Stimulated activated CD8-positive, alpha-beta memory T cell treated with anti-CD3 and anti-CD28 coated beads, Interleukin-15, amount 100 ng/mL, for 4 hours (primary cell): ENCODE measurements around the gene HUS1B.
"Not testable (repeated sequence)": the region's sequence is repeated elsewhere in the genome, so short reads cannot be mapped to it uniquely, and the experiment has no call there.

Source experiments
- DNase-seq, 2 donors: peaks; one replicate each; pipeline ENCODE4 v3.0.0-alpha.2; 2020; ENCODE audit warnings: low read depth in 2 of 2

The HUS1B gene

DNA sequence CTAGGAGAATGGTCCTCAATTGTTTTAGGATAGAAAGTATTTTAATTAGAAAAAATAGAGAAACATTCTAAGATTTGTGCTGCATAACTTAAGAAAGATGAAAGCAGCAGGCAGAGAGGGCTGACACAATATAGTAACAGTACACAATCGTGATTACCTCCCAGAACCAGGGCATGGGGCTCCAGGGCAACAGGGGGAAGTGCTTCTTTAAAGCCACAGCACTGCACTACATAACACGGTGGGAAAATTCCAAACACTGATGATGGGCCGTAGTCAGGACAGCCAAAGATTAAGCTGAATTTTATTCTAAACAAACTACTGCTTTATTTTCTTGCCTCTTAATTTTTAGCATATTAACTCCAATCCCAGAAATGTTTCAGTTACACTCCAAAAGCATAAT, 21.6 kb upstream of the HUS1B start:
- no peak for DNase-seq

DNA sequence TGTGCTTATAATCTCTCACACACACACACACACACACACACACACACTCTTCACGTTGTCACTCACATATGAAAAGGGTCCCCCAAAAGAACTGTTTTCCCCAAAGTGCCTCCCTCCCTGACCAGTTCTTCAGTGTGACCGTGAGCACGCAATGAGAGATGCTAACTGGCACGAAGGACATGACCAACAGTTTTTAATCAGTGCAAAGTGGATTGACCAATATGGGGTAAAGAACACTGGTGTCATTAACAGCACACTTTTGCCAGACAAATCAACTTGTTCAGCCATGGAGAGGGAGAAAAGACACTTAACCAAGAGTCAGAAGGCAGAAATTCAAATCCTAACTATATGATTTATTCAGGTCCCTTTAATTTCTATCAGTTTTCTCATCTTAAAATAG, 21.0 kb upstream of the HUS1B start:
- DNase-seq: no peak

DNA sequence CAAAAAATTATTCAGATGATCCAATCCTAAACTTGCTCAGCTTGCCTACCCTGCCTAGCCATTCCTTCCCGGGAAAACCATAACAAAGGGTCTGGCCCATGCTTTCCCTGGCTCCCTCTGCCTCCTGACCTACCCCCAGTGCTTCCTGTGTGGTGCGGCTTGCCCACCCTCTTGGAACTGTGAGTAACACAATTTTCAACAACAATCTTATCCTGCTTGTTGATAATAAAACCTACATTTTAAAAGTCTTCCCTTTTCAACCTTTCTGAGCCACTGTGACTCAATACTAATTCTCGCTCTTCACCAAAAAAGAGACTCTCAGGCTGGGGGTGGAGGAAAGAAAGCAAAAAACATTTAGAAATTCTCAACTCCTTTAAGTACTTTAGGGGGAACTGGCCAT, 18.1 kb upstream of the HUS1B start:
- no peak for DNase-seq

DNA sequence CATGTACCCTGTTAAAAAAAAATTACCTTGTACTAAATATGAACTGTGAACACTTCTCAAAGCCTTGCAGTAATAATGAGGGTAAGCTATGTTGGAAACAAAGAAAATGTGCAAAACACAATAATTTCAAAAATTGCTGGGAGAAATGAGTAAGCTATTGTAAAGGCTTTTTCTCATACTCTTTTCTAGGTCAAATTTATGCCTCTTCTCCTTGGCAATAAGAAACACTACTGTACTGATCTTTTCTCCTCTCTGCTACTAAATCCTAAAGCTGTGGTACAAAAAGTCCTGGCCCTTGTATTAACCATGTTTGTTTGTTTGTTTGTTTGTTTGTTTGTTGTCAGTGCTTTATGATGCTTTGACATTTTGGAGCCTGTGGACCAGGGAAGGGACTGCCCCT, 17.5 kb upstream of the HUS1B start:
- no peak for DNase-seq

DNA sequence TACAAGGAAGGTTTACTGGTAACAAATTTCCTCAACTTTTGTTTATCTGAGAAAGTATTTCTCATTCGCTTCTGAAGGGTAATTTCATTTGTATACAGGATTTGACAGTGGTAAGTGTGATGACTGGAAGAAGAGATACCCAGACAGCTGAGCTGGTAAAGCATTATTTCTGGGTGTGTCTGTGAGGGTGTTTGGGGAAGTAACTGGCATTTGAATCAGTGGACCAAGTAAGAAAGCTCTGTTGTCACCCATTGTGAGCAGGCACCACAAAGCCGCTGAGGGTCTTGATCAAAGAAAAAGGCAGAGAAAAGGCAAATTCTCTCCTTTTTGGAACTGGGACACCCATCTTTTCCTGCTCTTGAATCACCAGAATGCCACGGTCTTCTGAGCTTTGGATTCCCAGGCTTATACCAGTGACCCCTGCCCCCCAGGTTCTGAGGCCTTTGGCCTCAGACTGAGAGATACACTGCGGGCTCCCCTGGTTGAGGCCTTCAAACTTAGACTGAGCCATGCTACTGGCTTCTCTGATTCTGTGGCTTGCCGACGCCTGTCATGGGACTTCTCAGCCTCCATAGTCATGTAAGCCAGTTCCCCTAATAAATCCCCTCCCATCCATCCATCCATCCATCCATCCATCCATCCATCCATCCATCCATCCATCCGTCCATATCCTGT, 10.5 kb upstream of the HUS1B start:
- no peak for DNase-seq

DNA sequence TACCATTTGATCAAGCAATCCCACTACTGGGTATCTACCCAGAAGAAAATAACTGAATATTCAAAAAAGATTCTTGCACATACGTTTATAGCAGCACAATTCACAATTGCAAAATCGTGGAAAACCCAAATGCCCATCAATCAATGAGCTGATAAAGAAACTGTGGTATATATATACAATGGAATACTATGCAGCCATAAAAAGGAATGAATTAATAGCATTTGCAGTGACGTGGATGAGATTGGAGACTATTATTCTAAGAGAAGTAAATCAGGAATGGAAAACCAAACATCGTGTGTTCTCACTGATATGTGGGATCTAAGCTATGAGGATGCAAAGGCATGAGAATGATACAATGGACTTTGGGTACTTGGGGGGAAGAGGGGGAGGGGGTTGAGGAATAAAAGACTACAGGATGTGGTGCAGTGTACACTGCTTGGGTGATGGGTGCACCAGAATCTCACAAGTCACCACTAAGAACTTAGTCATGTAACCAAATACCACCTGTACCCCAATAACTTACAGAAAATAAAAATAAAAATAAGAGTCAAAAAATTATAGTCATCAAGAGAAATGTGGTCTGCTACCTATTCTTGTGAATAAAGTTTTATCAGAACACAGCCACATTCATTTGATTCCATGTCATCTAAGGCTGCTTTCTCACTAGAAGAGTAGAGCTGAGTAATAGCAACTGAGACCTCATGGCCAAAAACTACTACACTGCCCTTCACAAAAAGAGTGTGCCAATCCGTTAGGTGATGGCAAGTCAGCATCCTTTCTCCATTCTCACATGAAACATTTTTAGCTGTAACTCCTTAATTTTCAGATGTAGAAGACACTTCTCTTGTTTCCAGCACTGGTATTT, 8.7 kb upstream of the HUS1B start:
- DNase-seq: no peak

DNA sequence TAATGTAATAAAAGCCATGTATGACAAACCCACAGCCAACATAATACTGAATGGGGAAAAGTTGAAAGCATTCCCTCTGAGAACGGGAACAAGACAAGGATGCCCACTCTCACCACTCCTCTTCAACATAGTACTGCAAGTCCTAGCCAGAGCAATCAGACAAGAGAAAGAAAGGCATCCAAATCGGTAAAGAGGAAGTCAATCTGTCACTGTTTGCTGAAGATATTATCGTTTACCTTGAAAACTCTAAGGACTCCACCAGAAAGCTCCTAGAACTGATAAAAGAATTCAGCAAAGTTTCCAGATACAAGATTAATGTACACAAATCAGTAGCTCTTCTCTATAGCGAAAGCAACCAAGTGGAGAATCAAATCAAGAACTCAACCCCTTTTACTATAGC, 6.9 kb upstream of the HUS1B start:
- not testable (repeated sequence) for DNase-seq

DNA sequence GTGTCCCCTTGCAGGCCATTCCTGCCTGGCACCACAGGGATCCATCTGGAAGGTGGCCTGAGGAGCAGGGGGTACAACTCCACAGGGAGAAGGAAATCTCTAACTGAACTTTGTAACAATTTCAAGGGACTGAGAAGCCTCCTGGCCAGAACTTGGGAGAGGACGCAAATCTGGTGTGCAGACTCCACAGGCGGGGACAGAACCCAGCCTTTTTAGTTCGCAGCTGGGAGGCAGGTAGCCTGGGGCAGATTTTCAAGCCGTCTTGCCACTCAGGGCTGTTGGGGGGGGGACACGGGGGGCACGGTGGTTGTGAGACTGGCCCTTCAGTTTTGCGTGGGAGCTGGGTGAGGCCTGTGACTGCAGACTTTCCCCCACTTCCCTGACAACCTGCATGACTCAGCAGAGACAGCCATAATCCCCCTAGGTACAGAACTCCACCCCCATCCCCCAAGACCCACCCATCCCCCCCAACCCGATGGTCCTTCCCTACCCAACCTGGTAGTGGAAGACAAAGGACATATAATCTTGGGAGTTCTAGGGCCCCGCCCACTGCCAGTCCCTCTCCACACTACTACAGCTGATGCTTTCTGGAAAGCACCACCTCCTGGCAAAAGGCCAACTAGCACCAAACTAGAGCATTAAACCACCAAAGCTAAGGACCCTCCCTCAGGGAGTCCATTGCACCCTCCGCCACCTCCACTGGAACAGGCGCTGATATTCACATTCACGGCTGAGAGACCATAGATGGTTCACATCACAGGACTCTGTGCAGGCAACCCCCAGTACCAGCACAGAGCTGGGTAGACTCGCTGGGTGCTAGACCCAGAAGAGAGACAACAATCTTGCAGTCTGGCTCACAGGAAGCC, 3.0 kb upstream of the HUS1B start:
- no peak for DNase-seq

DNA sequence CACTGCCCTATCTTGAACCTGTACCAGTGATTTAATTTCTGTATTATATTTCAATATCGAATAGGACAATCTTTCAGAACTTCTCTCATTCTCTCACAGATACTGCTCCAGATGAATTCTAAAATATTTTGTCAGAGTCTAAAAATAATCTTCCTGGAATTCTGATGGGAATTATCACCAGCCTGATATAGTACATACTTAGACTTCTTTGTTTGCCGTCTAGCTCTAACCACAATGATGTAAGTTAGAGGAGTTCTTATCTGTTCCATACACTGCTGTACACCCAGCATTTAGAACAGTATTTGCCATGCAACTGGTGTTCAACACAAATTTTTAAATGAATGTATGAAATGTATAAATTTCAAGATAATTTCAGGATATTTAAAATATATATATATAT, 1.3 kb upstream of the HUS1B start:
- DNase-seq: no peak

DNA sequence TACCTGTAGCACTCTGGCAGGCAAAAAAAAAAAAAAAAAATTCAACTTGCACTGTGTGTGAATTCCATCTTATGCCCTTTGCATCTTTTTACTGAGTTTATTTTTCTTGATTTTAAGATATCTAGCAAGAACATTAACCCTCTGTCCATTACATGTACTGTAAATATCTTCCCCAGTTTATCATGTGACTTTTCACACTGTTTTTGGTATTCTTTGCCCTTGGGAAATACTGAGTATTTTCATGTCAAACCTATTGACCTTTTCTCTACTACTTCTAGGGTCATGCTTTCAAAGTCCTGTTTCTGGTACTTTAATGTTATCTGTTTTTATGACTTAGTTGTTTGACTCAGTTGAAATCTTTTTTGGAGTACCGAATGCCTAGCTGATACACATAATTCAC, 843 bp upstream of the HUS1B start:
- no peak for DNase-seq

DNA sequence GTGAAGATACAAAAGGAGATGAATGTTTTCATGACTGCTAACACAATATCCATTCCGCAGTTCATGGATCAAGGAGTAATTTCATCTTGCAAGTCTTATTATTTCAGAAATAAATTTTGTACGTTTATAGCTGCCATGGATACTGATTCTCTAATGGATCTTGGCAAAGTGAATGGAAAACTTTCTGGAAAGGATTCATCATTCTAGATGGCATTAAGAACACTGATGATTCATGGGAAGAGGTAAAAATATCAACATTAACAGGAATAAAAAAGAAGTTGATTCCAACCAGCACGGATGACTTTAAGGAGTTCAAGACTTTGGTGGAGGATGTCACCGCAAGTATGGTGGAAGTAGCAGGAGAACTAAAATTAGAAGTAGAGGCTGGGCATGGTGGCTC, 2.8 kb downstream of the HUS1B start:
- no peak for DNase-seq

DNA sequence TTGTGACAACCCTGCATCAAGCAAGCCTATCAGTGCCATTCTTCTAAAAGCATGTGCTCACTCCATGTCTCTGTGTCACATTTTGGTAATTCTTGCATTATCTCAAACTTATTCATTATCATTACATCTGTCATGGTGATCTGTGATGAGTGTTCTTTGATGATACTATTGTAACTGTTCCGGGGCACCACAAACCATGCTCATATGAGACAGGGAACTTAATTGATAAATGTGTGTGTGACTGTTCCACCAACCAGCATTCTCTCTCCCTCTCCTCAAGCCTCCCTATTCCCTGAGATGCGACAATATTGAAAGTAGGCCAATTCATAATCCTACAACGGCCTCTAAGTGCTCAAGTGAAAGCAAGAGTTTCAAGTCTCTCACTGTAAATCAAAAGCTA, 4.0 kb downstream of the HUS1B start:
- DNase-seq: no peak

DNA sequence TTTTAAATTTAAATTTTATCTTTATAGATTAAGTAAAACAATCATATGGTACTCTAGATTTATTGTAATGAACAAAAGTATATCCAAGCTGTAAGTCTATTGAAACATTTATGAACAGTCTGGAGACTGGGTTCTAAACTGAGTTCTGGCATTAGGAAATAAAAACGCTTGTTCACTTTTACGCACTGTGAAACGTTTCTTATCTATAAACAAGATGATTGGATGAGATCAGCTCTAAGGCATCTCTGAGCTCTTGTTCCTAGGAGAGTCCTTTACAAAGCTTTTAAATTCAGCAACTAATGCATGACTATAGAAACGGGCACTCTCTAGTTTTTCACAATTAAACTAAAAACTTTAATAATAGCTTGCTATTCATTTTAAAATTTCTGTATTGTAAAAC, 6.8 kb downstream of the HUS1B start:
- no peak for DNase-seq

DNA sequence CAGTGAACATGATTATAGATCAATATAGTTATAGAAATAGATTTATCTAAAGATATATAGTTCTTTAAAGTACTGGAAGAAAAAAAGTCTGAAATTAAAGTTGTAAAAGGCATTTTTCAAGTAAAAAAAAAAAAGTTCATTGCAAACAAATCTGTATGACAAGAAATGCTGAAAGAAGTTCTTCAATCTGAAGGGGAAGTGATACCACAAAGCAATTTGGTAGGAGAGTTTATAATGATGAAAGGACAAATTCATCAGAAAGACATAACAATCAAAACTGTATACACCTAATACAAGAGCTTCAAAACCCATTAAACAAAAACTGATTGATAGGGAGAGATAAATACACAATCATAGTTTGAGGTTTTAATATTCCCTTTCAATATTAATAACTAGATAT, 14.1 kb downstream of the HUS1B start:
- no peak for DNase-seq

DNA sequence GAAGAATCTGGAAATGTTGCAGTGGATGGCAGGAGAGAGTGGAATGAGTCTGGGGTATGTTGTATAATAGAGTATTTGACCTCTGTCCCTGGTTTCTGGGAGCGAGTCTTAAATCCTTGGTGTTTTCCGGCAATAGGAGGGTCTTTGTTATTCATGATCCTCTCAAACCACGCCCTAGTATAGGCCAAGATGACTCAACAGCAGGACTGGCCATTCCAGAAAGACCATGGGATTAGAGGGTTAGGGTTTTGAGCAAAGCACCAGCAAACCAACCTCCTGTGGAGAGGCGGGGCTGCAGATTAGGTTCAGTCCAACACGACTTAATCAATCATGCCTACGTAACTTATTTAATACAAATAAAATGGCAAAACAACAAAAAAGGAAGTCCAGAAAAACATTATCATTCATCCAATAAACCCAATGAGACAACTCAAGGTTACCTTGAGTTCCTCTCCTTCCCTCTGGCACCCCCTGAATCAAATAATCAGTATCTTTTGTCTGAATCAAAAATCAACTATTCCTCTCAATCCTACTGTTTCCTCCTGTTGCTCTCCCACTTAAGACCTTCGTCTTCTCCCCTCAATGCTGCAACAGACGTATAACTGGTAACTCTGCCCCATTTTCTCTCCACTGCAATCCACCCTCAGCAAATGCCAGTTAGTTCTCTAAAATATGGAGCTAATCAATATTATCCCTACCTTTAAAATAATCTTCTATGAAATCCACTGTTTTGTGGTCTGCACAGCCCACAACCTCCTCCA, 15.5 kb downstream of the HUS1B start:
- DNase-seq: no peak

DNA sequence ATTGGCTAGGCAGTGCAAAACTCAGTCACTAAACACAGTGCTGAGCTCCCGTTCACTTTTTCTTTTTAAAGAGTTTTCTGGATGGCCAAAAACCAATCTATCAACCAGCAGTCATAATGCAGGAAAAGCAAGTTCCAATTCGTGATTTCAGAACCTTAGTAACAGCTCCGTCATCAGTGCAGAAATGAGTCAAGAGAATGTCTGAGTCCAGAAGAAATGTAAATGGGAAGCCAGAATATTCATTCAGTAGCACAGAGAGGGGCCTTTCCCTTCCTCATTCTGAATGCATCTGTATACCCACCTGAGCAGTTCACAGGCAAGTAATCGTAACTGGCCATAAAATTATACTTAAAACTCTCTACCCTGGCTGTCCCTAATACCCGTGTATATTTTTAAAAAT, 20.4 kb downstream of the HUS1B start:
- no peak for DNase-seq

DNA sequence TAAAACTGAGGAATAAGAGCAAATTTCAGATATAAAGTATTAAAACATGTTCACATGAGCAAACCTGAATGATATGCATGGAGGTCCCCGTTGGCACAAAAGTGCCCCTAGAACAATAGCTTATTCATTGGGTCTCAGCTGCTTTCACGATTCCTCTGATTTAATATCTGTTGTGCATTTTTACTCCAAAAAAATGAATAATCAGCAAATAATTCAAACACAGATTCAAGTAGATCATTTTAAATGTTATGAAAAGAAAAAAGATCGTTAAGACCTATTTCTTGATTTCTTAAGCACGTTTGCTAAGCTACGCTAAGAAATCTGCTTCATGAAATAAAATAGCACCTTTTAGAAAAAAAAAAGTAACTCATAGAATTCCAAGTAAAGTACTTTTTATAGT, 21.7 kb downstream of the HUS1B start:
- DNase-seq: no peak

DNA sequence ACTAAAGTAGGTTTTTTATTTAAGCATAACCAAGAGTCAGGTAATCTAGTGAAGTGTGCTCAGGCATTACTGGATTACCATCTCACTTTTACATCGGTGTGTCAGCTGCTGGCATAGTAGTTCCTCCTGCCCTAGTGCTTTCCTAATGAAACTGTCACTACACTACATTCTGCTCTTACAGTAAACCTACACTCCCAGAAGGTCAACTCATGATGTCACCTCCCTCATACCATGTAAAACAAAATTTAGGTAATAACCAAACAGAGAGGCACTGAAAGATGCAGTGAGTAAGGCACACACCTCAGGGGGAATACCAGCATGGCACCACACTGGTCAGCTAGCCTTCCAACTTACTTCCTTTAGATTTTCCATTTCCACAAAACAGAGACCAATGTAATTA, 23.3 kb downstream of the HUS1B start:
- DNase-seq: no peak

DNA sequence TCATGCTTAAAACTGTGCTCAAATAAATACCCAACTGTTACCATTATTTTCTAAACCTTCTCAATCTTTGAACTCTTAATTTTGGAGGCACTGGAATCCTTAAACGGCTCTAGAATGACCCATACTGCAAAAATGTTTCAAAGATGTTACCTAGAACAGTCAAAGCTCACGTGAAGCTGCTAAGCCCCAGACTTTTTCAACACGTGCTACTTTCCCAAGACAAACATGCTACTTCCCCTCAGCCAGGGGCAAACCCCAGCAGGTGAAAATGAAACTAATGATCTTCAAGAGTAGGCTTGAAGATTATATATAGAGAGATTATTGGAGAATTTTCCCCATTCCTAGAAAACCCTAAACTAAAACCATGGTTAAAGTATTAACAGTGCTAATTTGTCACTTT, 28.1 kb downstream of the HUS1B start:
- DNase-seq: no peak

DNA sequence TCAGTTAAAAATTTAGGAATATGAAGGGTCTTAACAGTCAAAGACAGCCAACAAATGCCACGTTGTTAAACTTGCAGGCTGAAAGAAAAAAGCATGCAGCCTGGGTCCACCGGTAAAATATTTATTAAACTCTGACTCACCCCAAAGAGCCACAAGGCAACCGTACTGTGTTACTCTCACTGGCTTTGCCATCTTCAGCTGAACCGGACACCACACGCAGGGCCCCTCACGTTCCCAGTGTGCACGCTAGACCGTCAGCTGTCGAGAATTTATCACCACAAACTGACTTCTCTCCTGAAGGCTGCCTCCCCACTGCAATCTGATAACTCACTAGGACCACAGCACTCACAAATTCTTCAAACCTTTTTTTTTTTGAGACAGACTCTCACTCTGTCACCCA, 30.7 kb downstream of the HUS1B start:
- DNase-seq: no peak

DNA sequence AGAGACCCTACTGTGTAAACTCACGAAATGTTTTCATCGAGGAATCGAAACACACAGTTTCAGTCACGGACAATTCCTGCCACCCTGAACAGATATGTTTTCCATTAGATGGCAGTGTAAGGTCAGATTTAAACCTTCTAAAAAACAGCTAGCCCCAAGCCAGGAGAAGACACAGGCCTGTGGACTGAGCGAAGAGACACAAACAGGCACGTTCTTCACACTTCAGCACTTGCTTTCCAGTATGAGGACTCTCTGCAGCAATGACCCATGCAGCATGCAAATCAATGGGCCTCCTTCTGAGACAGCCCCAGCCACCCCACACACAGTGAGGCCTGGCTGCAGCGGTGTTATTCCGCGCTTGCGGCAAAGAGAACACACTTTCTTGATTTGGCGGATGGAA, 31.9 kb downstream of the HUS1B start:
- no peak for DNase-seq

DNA sequence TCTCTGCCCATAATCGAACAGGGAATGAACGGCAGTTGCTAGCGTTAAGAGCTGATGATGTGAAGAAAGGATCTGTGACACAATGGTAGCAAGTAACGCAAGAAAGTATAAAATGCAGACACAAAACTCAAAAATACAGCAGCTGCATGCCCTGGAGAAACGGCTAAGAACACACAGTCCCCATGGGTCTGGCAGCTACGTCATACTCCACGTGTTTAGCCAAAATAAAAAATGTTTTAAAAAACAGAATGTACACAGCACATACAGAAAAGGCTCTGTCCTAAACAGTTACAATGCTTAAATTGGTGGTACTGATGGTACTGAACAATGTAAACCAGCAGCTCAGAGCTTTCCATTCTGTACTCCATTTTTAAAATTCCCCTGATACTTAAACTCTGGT, 34.4 kb downstream of the HUS1B start:
- DNase-seq: no peak
